Activated naive CD4-positive, alpha-beta T cell (primary cell): ENCODE results near the gene SLC10A7.

Source experiments
- DNase-seq, 4 experiments: peaks; one replicate each; lab custom pipeline; 2025; lab: John Stamatoyannopoulos, UW

The SLC10A7 gene

DNA sequence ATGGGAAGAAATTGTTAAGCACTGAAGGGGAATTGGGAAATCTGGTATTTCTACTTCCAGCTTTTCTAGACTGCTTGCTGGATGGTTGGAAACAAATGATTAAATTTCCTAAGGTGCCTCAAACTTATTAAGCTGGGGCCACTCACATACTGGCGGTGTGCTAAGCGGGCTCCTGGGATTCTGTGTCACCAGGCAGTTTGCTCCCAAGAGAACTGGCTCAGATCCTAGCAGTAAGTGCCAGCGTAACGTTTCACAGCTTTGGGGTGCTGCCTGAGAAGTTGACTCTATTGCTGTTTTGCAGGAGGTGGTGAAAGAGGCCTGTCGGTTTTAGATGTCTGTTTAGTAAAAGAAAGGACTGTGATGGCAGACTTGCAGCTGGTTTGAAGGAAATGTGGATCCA, 314.3 kb downstream of the SLC10A7 start:
- no peak for DNase-seq
